GM21786 (cell line): ENCODE measurements around the gene SAC3D1.
"Not testable (repeated sequence)": the region's sequence is repeated elsewhere in the genome, so short reads cannot be mapped to it uniquely, and the experiment has no call there.

ENCODE experiments used
- ATAC-seq: cut with Tn5 transposase; IDR thresholded peaks from one replicate; pipeline ENCODE4 v1.9.1; 2021; ENCODE audit not compliant: unreplicated experiment

Gene SAC3D1

GRCh38 chr11:65023502-65023901, 17.5 kb upstream of the SAC3D1 start:
- not testable (repeated sequence) for ATAC-seq

- ATAC-seq, result no peak
These were observed 14.2 kb upstream of the SAC3D1 start for GRCh38 chr11:65026810-65027209.

- ATAC-seq, result peak; percentile 79
These were observed 13.6 kb upstream of the SAC3D1 start, which contains the start of gene SNX15 for GRCh38 chr11:65027213-65028067. TSS of gene SNX15 (plus strand) at chr11:65027439. CDS start at chr11:65027538, 99 bp downstream.

- ATAC-seq, result no peak
These were observed 8.8 kb upstream of the SAC3D1 start for GRCh38 chr11:65032216-65032615.

- ATAC-seq, result no peak
These were observed 6.6 kb upstream of the SAC3D1 start for GRCh38 chr11:65034423-65034822.

- no peak for ATAC-seq
These were observed 5.4 kb upstream of the SAC3D1 start for GRCh38 chr11:65035579-65035978.

GRCh38 chr11:65036931-65037330, 4.1 kb upstream of the SAC3D1 start:
- ATAC-seq, result no peak

GRCh38 chr11:65040520-65040846, 527 bp upstream of the SAC3D1 start:
- no peak for ATAC-seq

- ATAC-seq, result no peak
These were observed 1.9 kb downstream of the SAC3D1 start for GRCh38 chr11:65042891-65043290.

GRCh38 chr11:65043881-65044501, 3.0 kb downstream of the SAC3D1 start:
- no peak for ATAC-seq

- no peak for ATAC-seq
These were observed 4.1 kb downstream of the SAC3D1 start for GRCh38 chr11:65045061-65045460.

- no peak for ATAC-seq
These were observed 4.7 kb downstream of the SAC3D1 start for GRCh38 chr11:65045728-65046127.

- no peak for ATAC-seq
These were observed 6.8 kb downstream of the SAC3D1 start for GRCh38 chr11:65047581-65048422.

GRCh38 chr11:65051398-65051858, 10.4 kb downstream of the SAC3D1 start:
- no peak for ATAC-seq

- no peak for ATAC-seq
These were observed 13.0 kb downstream of the SAC3D1 start for GRCh38 chr11:65053827-65054508.

GRCh38 chr11:65055538-65055937, 14.5 kb downstream of the SAC3D1 start:
- no peak for ATAC-seq

GRCh38 chr11:65056999-65057398, 16.0 kb downstream of the SAC3D1 start:
- ATAC-seq, result no peak

- no peak for ATAC-seq
These were observed 16.5 kb downstream of the SAC3D1 start for GRCh38 chr11:65057526-65057925.

- ATAC-seq, result no peak
These were observed 17.0 kb downstream of the SAC3D1 start for GRCh38 chr11:65058012-65058411.

- ATAC-seq, result no peak
These were observed 17.5 kb downstream of the SAC3D1 start, which contains the start of gene NAALADL1 for GRCh38 chr11:65058419-65059054. TSS of gene NAALADL1 (minus strand) at chr11:65058553. CDS start at chr11:65058521, 32 bp downstream.
